HEK293T (cell line): ENCODE measurements around the gene MRPL45.

Experiments
- FOXM1 ChIP-seq: fragments of 450-650 bp; IDR thresholded peaks from 2 replicates; pipeline ENCODE4 v1.6.1; 2017; ENCODE audit warnings: mild to moderate bottlenecking, borderline replicate concordance
- TF ChIP-seq, protein P1 (sequence below): fragments of 450-650 bp; IDR thresholded peaks from 2 replicates; pipeline ENCODE4 v1.6.1; 2016

DNA sequence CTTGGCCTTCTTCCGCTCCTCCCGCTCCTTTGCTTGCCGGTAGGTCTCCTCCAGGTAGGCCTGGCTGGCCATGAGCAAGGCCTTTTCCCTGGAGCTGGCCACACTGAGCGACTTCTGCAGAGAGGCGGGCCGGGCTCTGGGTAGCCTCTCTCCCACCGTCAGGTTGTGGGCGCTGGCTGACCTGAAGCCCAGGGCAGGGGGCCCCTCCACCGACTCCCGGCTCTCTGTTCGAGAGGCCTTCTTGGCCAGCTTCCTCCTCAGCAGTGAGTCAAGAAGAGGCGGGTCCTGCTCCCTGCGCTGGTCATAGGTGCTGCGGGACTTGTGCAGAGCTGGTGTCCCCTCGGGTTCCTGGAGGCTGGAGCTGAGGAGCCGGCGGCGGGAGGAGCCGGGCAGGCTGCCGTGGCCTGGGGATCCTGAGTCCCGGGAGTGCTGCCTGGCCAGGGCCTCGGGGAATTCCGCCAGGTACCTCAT lies 34.0 kb downstream of the MRPL45 start:
- TF ChIP-seq FOXM1: no peak
- TF ChIP-seq, protein P1, sequence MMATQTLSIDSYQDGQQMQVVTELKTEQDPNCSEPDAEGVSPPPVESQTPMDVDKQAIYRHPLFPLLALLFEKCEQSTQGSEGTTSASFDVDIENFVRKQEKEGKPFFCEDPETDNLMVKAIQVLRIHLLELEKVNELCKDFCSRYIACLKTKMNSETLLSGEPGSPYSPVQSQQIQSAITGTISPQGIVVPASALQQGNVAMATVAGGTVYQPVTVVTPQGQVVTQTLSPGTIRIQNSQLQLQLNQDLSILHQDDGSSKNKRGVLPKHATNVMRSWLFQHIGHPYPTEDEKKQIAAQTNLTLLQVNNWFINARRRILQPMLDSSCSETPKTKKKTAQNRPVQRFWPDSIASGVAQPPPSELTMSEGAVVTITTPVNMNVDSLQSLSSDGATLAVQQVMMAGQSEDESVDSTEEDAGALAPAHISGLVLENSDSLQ: no peak
